HG02852 (cell line): ENCODE data around the gene PPDPF.
A peak's percentile ranks its signal among the peaks of the same experiment; 100 is the strongest.
"Not testable (repeated sequence)": the region's sequence is repeated elsewhere in the genome, so short reads cannot be mapped to it uniquely, and the experiment has no call there.

Source experiments
- ATAC-seq: cut with Tn5 transposase; IDR thresholded peaks from one replicate; pipeline ENCODE4 v1.9.1; 2021; ENCODE audit warnings: mild to moderate bottlenecking, moderate library complexity; ENCODE audit not compliant: unreplicated experiment

The PPDPF gene

DNA sequence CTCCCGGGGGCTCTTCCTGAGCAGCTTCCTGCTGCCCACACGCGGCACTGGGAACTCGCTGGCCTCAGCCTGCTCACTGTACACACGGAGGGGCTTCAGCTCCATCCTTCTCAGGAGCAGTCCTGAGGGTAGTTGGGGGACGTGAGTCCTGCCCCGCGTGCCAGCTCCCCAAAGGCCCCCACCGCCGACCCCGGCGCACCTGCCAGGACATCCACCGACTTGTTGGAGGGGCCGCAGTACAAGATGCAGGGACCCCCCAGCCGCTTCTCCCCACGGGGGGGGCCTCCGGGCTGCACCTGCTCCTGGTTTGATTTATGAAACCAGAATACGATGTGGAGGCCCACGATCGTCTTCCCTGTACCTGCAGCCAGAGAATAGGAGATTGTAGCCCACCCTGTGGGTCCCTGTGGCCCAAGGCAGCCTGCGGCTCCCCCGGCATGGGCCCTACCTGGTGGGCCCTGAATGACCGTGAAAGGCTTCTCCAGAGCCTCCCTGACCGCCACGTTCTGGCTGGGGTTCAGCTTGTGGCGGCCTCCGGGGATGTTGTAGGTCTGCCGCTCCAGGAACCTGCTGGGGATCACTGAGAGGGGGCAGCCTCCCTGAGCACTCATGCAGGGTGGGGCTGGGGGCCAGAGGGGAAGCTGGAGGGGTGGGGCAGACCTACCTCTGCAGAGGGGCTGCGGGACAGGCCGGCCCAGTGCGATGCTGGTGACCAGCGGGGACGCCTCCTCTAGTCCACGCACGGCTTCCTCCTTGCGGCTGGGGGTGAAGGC is 41.2 kb downstream of the PPDPF start:
- no peak for ATAC-seq

- ATAC-seq: no peak
These were observed 42.1 kb downstream of the PPDPF start for GRCh38 chr20:63562461-63563224.

DNA sequence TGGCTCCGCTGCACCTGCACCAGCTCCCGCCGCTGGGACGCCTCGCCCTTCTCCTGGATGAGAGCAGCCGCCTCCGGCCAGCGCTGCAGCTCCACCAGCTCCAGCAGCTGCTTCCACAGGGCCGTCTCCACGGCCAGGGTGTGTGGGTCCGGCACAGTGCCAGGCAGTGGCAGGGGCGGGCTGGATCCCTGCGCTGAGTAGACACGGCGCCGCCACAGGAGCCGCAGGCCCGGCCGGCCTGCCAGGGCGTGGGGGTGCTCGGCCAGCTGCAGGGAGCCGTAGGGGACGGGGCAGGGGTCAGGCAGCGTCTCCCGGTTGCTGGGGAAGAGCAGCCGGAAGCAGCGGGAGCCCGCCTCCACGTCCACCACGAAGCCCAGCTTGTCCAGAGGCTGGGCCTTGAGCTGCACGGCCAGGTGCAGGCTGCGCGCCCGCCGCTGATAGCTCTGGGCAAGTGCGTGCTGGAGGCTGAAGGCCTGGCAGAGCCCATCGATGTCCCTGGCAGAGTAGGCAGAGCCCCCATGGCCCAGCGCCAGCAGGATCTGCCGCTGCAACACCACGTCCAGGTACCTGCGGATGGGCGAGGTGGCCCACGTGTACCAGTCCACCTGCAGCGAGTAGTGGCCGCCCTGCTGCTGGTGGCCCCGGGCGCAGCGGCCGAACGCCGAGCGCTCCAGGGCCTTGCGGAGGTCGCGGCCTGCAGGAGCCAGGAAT is 42.8 kb downstream of the PPDPF start:
- no peak for ATAC-seq

DNA sequence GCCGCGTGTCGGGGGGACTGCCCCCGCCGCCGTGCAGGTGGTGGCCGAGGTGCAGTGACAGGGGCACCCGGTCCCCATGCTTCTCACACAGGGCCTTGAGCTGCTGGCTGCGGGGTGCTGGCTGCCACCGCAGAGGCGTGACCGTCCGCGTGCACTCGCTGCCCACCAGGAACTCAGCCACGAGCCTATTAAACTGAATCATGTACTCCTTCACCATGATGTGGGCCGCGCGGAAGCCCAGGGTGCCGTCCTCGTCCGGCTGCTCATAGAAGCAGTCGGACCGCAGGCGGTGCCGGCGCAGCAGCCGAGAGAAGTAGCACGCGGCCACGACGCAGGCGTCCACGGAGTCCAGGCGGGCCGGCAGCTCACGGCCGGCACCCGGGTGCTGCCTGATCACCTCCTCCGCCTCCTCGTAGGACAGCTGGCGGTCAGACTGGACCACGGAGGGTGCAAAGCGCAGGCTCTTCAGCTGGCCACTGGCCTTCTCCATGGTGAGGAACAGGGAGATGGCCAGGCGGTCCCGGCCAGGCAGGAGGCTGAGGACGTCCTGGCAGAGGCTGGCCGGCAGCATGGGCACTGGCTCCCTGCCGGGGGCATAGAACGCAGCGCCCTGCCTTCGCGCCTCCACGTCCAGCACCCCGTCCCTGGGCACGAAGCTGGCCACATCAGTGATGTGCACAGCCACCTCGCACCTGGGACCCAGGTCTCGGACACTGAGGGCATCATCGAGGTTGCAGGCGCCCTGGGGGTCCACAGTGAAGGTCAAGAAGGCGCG is 43.7 kb downstream of the PPDPF start:
- ATAC-seq: no peak

DNA sequence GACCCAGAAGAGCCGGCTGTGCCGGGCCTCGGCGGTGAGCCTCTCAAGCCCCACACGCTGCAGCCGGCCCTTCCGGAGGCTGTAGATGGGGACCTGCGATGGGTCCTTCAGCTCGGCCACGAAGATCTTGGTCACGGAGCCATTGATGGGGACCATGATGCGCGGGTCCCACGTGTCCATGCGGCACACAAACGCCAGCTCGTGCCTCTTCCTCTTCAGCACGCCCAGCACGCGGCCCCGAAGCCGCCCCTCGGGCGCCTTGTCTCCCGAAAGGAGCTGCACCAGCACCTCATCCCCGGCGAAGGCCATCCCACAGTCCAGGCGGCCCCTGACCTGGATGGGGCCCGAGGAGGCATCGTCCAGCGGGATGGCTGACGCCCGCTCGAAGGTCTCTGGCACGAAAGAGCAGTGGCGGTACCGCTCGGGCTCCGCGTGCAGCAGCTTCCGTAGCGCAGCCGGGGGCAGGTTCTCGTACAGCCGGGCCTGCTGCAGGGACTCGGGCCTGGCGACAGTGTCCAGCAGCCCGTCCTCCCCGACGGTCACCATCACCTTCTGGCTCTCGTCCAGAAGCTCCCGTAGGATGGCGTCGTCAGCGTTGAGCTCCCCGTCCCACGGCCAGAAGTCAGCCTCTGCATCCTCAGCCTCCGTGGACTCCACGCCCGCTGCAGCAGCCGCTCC is 44.6 kb downstream of the PPDPF start:
- ATAC-seq: no peak

GRCh38 chr20:63565699-63566335 is 45.3 kb downstream of the PPDPF start:
- no peak for ATAC-seq

- no peak for ATAC-seq
These were observed 46.0 kb downstream of the PPDPF start for GRCh38 chr20:63566395-63567135.

GRCh38 chr20:63567136-63567385 is 46.5 kb downstream of the PPDPF start:
- no peak for ATAC-seq

DNA sequence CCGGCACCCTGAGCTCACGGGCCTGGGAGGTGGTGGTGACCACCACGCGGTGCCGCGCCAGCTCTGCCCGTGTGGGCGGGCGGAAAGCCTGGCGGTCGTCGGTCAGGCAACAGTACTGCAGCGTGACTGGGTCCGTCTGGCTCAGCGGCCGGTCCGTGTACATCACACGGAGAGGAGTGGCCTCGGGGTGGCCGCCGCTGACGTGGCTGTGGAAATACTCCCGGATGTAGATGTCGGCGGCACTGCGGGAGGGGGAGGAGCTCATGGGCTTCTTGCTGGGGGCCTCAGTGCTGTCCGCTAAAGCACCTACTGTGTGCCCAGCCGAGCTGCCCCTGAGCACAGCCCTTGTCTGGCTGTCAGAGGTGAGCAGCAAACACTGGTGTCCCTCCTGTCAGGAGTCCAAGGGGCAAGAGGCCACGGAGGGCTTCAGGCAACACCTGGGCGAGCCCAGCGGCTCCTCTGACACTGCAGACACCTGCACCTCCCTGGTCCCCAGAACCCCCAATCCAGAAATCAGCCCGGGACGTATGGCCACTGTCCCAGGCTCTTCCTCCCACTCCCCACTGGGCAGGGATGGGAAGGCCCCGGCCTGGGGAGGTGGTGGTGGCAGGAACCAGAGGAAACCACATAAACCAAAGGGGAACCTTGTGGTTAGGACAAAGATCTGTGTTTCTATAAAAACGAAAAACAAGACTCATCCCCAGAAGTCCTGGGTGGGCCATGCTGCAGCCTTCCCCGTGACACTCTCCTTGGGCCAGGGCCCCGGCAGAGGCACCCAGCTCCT is 47.0 kb downstream of the PPDPF start:
- peak; percentile 74 for ATAC-seq

- no peak for ATAC-seq
These were observed 47.8 kb downstream of the PPDPF start for GRCh38 chr20:63568170-63568981.

- no peak for ATAC-seq
These were observed 48.7 kb downstream of the PPDPF start for GRCh38 chr20:63568986-63569949.

GRCh38 chr20:63570281-63571086 is 49.9 kb downstream of the PPDPF start:
- no peak for ATAC-seq

- ATAC-seq: not testable (repeated sequence)
These were observed 50.5 kb downstream of the PPDPF start for GRCh38 chr20:63571087-63571478.
